HG03045 (cell line): ENCODE data around the gene GCN1.

Experiments used
- ATAC-seq: cut with Tn5 transposase; IDR thresholded peaks from one replicate; pipeline ENCODE4 v1.9.1; 2021; ENCODE audit warnings: mild to moderate bottlenecking, moderate library complexity; ENCODE audit not compliant: unreplicated experiment

Gene GCN1

GRCh38 chr12:120229071-120229486 lies 34.6 kb upstream of the GCN1 start:
- no peak for ATAC-seq

- ATAC-seq: no peak
Measured at GRCh38 chr12:120228291-120229070, 34.0 kb upstream of the GCN1 start.

GRCh38 chr12:120228041-120228290 lies 33.5 kb upstream of the GCN1 start:
- no peak for ATAC-seq

GRCh38 chr12:120227233-120228040 lies 32.9 kb upstream of the GCN1 start:
- no peak for ATAC-seq

DNA sequence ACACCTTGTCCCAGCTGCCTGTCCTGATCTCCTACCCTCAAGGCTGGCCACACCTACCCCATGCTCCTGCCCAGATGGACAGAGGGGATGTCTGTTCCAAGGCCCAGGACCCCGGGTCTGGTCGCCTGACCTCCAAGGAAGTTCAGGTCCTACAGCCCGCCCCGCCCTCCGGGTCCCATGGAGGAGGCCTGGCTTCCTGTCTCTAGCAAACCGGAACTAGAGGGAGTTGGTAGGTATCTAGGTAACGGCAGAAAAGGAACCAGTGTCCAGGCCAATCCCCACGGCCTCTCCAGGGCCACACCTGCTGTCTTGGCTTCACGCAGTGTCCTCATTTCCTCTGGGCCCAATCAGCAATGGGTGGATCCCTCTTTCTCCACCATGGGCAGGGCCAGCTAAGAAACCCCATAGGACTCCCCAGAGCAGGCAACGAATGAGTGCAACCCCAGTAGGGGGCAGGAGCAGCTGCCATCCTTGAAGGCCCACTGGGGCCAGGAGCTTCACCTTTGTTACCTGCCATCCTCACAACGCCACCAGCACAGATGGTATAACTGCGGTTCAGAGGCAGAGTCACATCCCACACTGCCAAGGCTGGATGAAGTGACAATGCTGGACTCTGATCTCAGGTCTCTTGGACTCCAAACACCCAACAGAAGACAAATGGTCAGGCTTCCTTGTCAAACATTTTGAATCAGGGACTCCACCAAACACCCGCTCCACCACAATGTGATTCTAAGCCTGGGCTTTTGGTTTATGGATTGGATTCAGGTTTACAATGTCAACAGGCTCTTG lies 31.5 kb upstream of the GCN1 start:
- no peak for ATAC-seq

DNA sequence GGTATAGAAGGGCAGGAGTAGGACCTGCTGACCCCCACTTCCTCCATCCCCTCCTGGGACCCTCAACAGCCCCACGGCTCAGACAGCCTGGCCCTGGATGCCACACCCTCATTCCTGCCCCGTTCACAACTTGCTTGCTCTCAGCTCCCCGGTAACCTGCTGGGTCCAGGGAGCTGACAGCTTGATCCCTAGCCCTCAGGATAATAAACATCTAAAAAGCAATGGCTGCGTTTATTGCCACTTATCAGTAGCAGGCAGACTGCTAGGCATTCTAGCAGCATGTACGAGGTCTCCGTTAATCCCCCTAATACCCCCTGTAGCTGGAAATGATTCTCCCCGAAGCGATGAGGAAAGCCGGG lies 30.7 kb upstream of the GCN1 start:
- no peak for ATAC-seq

GRCh38 chr12:120224304-120225199 lies 30.0 kb upstream of the GCN1 start:
- ATAC-seq: no peak

GRCh38 chr12:120223458-120224303 lies 29.2 kb upstream of the GCN1 start:
- no peak for ATAC-seq

- no peak for ATAC-seq
Measured at GRCh38 chr12:120222288-120222832, 27.8 kb upstream of the GCN1 start.

GRCh38 chr12:120221576-120221900 lies 27.0 kb upstream of the GCN1 start:
- ATAC-seq: no peak

GRCh38 chr12:120220838-120221575 lies 26.5 kb upstream of the GCN1 start:
- ATAC-seq: no peak

DNA sequence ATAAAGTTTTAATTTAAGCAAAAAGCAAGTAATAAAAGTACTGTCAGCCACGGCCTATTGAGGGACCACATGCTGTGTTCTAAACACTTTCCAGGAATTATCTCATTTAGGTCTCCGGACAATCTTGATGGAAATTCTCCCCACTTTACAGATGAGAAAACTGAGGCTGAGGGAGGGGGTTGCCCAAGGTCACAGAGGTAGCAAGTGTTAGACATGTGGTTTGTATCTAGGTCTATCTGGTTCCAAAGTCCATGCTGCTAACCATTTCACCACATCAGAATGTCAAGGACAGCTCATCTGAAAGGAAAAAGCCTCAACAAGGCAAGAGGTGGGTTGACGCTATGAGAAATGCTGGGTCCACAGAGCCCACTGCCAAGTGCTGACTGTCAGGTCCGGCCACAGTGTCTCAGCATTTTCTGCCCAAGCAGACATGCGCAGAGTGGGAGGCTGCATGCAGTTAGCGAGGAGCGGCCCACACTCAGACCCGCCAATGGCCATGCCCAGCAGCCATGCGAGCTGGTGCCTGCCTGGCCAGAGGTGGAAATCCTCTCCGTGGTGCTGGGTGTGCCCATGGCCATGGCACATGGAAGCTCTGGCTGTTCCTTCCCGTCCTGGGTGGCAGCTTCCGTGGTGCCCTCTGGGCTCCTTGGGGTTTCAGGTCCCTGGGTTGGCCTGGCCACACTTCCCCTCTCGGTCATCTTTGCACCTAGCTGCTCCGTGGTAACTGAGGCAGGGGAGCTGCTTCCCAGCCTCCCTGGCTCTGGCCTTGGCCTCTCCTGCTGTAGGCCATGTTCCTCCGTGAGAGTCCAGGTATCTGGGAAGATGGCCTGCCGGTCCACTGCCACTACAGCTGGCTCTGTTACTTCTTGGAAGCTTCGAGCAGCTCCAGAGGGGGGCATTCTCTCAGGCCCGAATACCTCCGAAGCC lies 24.4 kb upstream of the GCN1 start:
- no peak for ATAC-seq

GRCh38 chr12:120216742-120217605 lies 22.5 kb upstream of the GCN1 start:
- no peak for ATAC-seq

DNA sequence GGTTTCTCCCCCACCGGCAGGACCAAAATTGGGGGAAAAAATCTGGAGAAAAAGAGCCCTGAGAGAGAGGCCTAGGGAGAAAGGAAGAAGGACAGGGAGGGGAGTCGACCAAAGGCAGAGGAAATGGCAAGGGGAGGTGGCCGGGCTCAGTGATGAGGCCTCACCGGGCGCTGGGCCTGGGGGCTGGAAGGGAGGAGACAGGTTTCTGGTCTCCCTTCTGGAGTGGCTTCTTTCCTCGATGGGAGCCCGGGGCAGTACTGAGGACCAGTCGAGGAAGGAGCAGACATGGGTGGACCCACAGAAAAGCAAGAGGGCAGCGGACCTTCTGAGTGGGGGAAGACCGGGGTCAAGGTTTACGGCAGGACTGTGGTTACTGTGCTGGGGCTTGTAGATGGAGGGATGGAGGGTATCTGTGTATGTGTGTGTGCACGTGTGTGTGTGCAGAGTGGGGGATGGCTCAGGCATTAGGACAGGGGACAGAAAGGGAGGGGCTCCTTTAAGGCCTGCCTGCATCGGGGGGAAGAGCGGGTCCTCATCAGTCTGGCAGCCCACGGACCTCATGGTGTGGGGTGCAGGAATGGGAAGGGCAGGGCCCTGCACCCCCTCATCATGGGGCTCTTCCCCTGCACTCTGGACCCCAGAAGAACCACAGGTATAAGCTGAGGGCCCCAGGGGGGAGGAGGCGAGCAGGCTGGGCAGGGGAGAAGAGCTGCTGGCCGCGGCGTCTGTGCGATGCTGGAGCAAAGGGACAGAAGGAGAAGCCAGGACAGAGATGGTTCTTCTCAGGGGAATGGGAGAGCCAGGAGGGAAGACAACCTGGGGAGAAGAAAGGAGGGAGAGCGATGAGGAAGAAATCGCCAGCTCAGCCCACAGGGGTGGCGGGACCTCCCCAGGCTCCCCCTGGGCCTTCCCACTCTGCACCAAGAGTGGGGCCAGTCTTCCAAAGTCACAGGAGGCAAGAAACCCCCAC lies 21.5 kb upstream of the GCN1 start:
- ATAC-seq: no peak

GRCh38 chr12:120215357-120215735 lies 20.8 kb upstream of the GCN1 start:
- ATAC-seq: no peak
